Measurements from ENCODE around the gene KIF18B.

GRCh38 chr17:44992242-44992939 is 44.8 kb upstream of the KIF18B start:
- TF ChIP-seq ZBTB1 (CRISPR knock-in tag; IDR thresholded peaks at IDR 0.05; ENCODE audit: borderline replicate concordance) (no peak), ATF2 (CRISPR knock-in tag; IDR thresholded peaks at IDR 0.05) (no peak), BHLHE40 (IDR thresholded peaks at IDR 0.05; ENCODE audit: low read length) (no peak), ZNF224 (CRISPR knock-in tag; IDR thresholded peaks at IDR 0.05) (no peak), NR3C1 (CRISPR knock-in tag; IDR thresholded peaks at IDR 0.05) (no peak), AGO1 (IDR thresholded peaks at IDR 0.05; ENCODE audit: low read depth, low read length, poor library complexity, severe bottlenecking) (no peak), PHF20 (CRISPR knock-in tag; IDR thresholded peaks at IDR 0.05) (no peak)
- TF ChIP-seq, protein P1, sequence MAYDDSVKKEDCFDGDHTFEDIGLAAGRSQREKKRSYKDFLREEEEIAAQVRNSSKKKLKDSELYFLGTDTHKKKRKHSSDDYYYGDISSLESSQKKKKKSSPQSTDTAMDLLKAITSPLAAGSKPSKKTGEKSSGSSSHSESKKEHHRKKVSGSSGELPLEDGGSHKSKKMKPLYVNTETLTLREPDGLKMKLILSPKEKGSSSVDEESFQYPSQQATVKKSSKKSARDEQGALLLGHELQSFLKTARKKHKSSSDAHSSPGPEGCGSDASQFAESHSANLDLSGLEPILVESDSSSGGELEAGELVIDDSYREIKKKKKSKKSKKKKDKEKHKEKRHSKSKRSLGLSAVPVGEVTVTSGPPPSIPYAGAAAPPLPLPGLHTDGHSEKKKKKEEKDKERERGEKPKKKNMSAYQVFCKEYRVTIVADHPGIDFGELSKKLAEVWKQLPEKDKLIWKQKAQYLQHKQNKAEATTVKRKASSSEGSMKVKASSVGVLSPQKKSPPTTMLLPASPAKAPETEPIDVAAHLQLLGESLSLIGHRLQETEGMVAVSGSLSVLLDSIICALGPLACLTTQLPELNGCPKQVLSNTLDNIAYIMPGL (CRISPR knock-in tag; IDR thresholded peaks at IDR 0.05; ENCODE audit: borderline replicate concordance in 1 of 2, low read depth in 1 of 2) = no peak
- TF ChIP-seq, protein P2, sequence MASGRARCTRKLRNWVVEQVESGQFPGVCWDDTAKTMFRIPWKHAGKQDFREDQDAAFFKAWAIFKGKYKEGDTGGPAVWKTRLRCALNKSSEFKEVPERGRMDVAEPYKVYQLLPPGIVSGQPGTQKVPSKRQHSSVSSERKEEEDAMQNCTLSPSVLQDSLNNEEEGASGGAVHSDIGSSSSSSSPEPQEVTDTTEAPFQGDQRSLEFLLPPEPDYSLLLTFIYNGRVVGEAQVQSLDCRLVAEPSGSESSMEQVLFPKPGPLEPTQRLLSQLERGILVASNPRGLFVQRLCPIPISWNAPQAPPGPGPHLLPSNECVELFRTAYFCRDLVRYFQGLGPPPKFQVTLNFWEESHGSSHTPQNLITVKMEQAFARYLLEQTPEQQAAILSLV (CRISPR knock-in tag; IDR thresholded peaks at IDR 0.05; ENCODE audit: borderline replicate concordance) = no peak
